OCI-LY7 (cell line): ENCODE results near the gene GET3.

ENCODE experiments used
- EZH2phosphoT487 ChIP-seq: fragments of 200-600 bp; sonication (generic); IDR thresholded peaks from 2 replicates; pipeline ENCODE4 v1.6.1; 2018; ENCODE audit warnings: low read depth, borderline replicate concordance, mild to moderate bottlenecking, mixed run types, antibody characterized with exemption, low read length, moderate library complexity, mixed read lengths
- TF ChIP-seq, protein P1 (sequence below): fragments of 200-600 bp; sonication (generic); conservative IDR thresholded peaks from 2 replicates; pipeline ENCODE4 v1.5.1; 2014; ENCODE audit warnings: mild to moderate bottlenecking, antibody characterized with exemption, low read length, moderate library complexity, mixed read lengths

DNA sequence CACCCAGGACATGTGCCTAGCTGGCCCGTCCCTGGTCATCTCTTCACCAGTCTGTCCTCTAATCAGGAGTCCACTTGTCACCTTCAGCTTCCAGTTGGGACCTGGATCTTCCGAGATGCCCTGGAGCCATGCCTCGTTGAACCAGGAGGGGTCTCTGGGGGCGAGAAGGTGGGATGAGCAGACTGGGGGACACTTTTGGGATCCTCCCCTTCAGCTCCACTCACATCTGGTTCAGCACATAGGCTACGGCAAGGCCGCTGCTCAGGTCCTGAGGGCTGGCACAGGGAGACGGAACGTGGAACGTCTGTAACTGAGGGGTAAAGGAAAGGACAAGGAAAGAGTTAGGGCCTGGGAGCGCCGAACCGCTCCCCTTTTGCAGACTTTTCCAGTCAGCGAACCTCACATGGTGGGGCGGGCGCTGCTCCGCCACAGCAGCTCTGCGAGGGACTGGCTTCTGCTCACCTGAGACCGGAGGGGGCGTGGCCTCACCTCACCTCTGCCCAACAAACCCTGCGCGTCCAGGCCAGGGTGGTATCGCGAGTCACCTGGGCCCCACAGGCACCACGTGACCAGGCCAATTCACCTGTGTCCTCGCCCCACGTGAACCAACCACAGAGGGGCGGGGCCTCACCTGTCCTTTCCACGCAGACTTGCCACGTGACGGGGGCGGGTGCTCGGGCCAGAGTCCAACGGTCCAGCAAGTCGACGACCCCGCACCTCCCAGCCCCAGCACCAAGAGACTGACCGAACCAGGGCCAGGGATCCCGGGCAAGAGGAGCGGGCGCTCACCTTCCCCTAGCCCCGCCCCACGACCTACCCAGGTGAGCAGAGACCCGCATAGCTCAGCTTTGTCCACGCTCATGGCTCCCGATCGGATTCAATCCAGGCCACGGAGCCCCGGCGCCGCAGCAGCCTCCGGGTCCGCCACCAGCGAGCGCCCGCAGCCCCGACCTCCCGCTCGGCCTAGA lies 37.6 kb downstream of the GET3 start, which contains the start of gene HOOK2:
- TF ChIP-seq, protein P1, sequence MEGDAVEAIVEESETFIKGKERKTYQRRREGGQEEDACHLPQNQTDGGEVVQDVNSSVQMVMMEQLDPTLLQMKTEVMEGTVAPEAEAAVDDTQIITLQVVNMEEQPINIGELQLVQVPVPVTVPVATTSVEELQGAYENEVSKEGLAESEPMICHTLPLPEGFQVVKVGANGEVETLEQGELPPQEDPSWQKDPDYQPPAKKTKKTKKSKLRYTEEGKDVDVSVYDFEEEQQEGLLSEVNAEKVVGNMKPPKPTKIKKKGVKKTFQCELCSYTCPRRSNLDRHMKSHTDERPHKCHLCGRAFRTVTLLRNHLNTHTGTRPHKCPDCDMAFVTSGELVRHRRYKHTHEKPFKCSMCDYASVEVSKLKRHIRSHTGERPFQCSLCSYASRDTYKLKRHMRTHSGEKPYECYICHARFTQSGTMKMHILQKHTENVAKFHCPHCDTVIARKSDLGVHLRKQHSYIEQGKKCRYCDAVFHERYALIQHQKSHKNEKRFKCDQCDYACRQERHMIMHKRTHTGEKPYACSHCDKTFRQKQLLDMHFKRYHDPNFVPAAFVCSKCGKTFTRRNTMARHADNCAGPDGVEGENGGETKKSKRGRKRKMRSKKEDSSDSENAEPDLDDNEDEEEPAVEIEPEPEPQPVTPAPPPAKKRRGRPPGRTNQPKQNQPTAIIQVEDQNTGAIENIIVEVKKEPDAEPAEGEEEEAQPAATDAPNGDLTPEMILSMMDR: no peak
- no peak for TF ChIP-seq EZH2phosphoT487
